Stimulated activated CD4-positive, alpha-beta T cell treated with anti-CD3 and anti-CD28 coated beads, Interleukin-4, amount 100 ng/mL, for 1 hour (primary cell): ENCODE results near the gene CYP3A4.
"Not testable (repeated sequence)": the region's sequence is repeated elsewhere in the genome, so short reads cannot be mapped to it uniquely, and the experiment has no call there.

Experiments
- DNase-seq: peaks from one replicate; pipeline ENCODE4 v3.0.0-alpha.2; 2020

The CYP3A4 gene

DNA sequence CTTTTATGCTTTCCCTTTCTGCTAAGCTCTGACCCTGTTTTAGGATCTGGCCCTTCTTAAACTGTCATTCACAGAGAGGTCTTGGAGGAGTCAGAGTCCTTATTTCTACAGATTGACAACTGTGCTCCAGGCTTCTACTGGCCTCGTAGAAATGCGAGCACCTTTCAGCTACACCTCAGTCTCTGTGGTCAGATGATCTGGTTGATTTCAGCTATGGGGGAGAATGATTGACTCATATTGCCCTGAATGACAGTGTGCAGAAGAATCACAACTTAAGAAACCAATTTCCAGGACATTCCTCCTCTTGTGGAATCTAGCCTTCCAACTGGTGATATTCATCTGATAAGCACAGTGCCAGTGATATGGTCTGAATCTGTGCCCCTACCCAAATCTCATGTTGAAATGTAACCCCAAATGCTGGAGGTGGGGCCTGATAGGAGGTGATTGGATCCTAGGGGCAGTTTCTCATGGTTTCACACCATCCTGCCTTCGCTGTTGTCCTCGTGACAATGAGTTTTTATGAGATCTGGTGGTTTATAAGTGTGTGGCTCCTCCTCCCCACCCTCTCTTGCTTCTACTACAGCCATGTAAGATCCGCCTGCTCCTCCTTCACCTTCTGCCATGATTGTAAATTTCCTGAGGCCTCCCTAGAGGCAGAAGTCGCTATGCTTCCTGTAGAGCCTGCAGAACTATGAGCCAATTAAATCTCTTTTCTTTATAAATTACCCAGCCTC, 35.0 kb downstream of the CYP3A4 start:
- no peak for DNase-seq

DNA sequence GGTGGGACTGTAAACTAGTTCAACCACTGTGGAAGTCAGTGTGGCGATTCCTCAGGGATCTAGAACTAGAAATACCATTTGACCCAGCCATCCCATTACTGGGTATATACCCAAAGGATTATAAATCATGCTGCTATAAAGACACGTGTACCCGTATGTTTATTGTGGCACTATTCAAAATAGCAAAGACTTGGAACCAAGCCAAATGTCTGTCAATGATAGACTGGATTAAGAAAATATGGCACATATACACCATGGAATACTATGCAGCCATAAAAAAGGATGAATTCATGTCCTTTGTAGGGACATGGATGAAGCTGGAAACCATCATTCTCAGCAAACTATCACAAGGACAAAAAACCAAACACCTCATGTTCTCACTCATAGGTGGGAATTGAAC, 37.1 kb downstream of the CYP3A4 start:
- not testable (repeated sequence) for DNase-seq

DNA sequence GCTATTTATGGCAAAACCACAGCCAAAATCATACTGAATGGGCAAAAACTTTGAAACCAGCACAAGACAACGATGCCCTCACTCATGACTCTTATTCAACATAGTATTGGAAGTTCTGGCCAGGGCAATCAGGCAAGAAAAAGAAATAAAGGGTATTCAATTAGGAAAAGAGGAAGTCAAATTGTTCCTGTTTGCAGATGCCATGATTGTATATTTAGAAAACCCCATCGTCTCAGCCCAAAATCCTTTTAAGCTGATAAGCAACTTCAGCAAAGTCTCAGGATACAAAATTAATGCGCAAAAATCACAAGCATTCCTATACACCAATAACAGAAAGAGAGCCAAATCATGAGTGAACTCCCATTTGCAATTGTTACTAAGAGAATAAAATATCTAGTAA, 38.6 kb downstream of the CYP3A4 start:
- not testable (repeated sequence) for DNase-seq

DNA sequence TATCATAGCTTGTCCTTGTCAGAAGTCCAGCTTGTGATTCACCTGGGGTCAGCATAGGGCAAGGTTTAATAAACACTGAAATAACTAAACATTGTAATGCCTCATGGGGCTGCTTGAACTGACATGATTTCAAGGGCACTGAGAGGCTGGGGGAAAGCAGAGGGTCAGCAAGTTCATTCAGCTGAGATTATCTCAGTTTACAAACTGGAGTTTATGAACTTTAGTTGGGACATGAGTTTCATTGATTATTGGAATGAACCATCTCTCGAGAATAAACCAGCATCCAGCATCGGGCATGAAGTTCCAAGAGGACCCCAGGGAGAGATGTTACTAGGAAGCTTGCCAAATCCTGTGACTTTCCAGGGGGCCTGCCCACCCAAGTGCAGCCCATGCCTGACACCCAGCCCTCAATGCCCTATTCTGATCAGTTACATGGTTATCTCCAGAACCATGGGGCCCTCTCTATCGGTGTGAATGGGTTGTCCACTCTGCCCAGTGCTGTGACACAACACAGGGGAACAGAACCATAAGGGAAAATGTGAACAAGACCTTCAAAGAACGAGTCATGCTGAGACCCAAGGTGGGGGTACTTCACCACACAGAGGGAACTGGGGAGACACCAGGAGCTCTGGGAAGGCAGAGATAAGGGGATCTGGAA, 41.1 kb downstream of the CYP3A4 start:
- DNase-seq, result no peak

DNA sequence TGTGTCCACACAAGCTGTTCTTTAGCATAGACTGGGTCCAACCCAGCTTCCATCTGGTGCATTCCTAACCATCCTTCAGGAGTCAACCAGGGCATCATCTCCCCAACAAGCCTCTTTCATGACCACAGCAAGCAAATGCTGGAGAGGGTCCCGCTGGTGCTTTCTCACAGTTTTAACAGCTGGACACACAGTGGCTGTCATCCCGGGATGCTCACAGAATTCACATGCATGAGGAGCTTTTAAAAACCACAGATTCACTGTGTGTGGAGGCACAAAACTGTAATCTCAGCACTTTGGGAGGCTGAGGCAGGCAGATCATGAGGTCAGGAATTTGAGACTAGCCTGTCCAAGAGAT, 42.6 kb downstream of the CYP3A4 start:
- no peak for DNase-seq

DNA sequence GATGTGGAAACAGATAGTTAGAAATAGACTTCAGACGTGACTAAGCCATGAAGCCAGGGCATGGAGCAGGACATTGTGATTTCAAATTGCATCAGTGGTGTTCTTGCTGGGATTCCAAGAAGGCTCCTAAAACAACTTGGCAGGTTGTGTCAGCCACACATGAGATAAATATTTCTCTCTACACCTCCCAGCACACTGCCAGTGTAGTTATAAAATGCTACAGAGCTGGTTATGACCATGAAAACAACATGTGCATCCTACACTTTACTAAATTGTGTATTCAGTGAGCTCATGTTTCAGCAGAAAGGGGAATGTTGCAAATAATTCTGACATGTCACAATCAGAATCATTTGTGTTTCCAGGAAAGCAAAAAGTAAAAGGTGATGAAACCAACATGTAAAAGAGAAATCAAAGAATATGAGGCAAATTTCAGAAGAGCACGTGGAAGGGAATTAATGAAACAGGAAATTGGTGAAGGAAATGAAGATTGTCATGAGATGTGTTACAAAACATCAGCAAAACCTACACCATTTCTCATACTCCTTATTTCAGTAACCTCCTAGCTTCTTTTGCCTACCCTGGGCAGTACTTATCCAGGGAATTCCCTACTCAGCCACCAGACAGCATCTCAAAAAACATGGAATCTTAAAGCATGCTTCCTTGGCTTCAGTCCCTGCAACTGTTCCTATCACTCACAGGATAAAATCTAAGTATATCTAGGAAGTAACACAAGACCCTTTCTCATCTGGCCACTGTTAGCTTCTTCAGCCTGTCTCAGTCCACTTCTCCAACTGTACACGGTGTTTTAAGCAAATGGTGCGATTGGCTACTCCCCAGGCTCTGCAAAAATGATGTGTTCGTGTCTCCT, 43.2 kb downstream of the CYP3A4 start:
- no peak for DNase-seq

DNA sequence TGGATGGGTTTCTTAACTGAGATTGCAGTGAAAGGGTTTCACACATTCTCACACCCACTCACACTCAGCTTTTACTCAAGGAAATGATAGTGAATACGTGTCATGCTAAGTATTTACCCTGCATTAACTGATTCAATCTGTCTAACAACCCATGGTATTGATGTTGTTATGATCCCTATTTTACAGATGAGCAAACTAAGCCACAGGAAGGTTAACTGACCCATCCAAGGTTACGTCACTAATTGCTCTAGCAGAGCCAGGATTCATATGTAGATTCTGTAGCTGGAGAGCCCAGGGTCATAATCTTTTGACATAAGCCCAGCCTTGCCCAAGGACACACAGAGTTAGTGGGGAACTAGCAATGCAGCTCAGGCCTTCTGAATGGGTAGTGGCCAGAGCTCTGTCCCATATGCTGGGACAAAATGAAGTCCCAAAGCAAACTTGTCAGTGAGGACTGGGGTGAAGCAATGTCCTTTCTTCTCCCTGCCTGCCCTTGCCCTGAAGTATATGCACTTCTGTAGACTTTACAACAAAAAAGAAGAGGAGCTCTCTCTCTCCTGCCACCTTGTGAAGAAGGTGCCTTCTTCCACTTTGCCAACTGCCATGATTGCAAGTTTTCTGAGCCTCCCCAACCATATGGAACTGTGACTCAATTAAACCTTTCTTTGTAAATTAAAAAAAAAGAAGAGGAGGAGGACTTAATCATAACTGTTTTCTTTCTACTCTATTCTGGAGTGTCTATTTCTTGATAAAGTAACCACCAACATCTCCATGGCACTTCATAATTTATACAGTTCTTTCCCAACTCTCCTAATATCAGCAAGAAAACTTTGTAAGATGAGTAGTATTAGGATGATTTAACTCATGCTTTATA, 44.0 kb downstream of the CYP3A4 start:
- DNase-seq, result no peak

DNA sequence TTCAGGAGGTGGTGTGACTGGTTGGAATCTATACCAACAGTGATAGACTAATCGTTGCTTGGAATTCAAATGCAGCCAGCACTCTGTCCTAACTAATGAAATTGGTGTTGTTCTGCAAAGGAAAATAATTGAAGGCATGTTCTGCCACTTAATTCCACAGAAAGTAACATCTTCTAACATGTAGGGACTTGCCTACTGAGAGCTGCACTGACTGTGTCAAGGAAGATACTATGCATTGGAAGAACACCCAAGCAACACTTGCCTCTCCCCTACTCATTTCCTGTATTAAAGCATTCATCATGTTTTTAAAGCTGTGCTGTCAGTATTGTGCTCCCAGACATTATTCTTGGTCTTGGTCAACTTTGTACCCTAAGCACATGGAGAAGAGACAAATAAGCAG, 46.3 kb downstream of the CYP3A4 start:
- DNase-seq, result no peak

DNA sequence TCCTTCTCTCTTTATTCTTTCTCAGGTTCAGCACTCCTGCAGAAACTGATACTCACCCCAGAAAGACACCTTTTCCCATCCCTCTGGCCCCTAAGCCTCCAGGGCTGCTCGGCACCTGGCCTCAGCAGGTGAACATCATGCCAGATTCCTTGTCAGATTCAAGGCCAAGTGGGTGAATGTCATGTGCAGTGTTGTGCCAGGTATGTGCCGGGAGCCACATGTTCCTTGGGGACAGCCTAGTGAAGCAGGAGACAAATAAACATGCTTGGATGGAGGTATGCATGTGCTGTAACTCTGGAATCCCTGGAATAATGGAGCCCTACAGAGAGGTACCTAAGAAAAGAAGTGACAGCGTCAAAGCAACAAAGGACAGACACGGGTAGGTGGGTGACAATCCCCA, 47.3 kb downstream of the CYP3A4 start:
- DNase-seq, result not testable (repeated sequence)

DNA sequence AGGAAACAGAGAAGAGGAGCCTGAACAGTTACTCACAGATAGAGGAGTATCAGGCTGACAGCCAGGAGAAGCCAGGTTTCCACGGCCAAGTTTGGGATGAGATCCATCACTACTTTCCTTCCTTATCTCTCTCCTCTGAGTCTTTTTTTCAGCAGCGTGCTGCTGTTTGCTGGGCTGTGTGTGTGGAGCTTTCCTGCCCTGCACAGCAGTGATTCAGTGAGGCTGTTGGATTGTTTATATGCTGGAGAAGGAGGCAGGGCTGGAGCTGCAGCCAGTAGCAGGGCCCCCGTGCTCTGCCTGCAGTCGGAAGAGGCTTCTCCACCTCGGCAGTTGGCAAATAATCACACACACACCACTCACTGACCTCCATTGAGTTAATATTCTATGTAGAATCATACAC, 49.0 kb downstream of the CYP3A4 start, which contains the start of gene CYP3A7:
CYP3A7 (minus strand) TSS at position 210 of the 400 bp plus-strand sequence; CDS start at position 107, 103 bp downstream.
- DNase-seq, result no peak

DNA sequence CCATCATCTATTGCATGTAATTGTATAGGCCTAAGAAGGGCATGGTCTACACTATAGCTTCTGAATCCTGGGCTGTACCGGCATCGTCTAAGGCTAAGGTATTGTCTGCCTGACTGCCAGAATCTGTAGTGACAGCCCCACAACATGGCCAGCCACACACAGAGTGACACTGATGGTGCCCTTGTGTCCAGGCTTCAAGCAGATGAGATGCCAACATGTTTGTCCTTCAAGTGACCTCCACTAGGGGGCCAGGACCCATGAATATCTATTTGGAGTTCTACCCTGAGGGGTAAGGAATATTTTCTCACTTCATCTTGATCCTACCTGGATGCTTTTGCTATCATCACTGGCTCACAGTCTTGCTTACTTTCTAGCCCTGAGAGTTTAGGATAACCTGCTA, 50.5 kb downstream of the CYP3A4 start:
- DNase-seq, result peak; percentile 2

DNA sequence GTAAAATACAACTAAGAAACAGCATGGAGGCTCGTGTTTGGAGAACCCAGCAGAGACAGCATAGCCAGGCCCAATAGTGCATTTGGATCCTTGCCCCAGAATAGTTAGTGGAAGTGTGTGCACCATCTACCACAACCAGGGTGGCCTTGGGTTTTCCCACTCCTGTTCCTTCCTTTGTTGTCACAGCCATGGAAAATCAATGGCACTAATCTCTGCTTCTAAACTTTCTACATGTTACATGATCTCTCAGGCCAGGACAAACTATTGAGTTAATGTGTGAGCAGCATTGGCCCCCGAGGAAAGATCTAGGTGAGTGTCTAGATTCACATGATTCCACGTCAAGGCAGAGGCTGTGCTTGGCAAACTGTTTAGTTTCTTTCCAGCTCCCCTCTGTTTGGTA, 51.0 kb downstream of the CYP3A4 start:
- DNase-seq, result no peak

DNA sequence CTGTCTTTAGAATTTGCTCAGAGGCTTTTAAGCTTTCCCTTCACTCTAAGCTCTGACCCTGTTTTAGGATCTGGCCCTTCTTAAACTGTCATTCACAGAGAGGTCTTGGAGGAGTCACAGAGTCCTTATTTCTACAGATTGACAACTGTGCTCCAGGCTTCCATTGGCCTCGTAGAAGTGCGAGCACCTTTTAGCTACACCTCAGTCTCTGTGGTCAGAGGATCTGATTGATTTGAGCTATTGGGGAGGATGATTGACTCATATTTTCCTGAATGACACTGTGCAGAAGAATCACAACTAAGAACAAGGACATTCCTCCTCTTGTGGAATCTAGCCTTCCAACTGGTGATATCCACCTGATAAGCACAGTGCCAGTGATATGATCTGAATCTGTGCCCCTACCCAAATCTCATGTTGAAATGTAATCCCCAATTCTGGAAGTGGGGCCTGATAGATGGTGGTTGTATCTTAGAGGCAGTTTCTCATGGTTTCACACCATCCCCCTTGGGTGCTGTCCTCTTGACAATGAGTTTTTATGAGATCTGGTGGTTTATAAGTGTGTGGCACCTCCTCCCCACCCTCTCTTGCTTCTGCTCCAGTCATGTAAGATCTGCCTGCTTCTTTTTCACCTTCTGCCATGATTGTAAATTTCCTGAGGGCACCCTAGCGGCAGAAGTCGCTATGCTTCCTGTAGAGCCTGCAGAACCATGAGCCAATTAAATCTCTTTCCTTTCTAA, 52.2 kb downstream of the CYP3A4 start:
- no peak for DNase-seq

DNA sequence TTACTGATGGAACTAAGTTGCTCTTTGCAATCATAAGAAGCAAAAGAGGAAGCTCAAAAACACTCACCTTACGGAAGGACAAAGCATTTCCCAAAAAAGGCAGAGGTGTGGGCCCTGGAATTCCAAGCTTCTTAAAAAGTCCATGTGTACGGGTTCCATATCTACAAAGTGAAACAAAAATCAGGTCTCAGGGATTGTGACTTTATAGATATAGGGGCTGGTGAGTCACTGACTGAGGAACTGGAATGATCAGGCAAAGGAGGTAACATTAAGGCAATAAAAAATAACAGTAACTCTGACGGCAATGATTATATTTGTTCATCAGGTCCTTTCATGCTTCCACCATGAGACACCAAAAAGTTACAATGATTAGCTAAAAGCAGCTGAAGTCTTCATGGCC, 53.0 kb downstream of the CYP3A4 start:
- no peak for DNase-seq

DNA sequence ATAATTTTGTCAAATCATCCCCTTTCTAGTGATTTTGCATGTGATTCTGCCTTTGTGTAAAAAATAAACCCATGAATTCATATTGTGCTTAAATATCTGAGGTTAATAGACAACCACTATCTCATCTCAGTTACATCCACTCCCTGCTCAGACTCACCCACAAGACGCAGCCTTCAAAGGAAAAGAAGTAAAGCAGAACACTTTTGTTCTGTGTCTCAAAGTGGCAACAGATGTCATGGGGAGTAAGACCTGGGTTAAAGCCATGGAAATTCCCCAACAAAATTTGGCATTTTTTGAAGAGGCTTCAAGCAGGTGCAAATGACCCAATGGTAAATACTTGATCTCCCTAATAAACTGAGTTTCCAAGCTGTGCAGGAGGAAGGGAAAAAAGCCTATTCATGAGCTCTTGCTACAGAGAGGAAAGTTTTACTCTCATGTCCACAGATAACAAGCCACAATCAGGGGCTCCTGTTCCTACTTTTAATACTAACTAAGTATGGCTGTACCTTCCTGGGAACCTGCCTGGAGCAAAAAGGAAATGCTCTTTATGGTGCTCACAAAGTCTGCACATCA, 53.7 kb downstream of the CYP3A4 start:
- no peak for DNase-seq

DNA sequence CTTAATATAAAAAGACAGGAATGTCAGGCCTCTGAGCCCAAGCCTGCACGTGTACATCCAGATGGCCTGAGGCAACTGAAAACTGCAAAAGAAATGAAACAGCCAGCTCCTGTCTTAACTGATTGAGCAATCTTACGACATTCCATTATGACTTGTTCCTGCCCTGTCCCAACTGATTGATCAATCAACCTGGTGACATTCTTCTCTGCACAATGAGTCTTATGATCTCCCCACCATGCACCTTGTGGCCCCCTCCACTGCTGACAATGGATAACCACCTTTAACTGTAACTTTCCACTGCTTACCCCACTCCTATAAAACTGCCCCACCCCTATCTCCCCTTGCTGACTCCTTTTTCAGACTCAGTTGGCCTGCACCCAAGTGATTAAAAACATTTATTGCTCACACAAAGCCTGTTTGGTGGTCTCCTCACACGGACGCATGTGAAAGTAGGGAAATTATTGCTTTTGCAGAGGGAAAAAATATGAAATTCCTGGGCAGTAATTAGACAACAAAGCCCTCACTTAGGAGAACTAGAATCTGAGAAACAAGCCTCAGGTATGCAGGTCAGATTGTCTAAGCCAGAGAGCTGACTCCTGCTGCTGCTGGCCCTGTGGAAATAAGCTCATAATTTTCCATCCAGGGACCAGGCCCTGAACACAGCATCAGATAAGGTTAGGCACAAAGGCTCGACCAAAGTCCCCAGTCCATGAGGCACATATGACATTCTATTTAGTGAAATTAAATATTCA, 54.3 kb downstream of the CYP3A4 start:
- no peak for DNase-seq

DNA sequence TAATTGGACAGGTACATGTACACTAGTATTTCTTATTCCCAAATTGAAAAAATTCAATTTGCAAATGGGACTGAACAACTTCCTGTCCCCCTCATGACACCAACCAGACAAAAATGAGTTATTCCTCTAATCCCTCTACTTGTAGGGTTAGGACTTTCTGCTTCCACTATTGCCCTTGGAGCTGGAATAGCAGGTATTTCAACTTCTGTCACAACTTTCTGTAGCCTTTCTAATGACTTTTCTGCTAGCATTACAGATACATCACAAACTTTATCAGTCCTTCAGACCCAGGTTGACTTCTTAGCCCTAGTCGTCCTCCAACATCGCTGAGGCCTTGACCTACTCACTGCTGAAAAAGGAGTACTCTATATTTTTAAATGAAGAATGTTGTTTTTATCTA, 55.4 kb downstream of the CYP3A4 start:
- no peak for DNase-seq

DNA sequence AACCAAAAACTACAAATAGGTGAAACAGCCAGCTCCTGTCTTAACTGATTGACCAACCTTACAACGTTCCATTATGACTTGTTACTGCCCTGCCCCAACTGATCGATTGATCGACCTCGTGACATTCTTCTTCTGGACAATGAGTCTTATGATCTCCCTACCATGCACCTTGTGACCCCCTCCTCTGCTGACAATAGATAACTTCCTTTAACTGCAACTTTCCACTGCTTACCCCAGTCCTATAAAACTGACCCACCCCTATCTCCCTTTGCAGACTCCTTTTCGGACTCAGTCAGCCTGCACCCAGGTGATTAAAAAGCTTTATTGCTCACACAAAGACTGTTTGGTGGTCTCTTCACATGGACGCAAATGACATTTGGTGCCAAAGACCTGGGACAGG, 60.8 kb downstream of the CYP3A4 start:
- DNase-seq, result not testable (repeated sequence)

DNA sequence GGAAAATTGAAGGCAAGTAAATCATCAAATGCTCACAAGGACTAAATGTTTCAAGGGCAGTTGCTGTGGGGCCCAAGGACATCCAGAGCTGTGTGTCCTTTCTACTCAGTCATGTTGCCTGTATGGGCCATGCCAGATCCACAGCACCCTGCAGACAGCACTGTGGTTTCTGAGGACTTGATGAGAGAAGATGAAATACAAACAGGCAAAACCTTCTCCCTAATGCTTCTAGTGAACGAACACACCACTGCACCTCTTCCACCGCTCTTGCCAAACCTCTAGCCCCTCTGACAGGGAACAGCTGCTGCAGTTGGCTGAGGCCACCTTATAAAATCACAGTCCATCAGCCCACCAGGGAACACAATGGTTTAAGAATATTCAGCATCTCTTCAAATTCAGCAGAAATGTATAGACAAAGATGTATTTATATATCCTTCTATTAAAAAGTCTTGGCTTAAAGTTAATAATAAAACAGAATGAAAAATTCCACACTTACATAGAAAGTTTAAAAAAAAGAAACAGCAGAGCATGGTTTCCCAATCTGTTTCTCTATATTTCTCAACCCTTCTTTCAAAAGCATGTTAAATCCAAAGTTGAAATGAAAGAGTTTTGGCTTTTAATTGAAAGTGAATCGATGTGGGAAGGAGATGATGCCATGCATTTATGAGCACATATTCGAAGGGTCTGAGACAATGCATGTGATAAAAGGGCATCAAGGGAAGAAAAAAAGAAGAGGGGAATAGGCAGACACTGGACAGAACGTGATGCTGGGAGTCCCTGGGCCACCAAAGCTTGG, 63.0 kb downstream of the CYP3A4 start:
- DNase-seq, result no peak
